ENCODE data around the gene TRUB2.

DNA sequence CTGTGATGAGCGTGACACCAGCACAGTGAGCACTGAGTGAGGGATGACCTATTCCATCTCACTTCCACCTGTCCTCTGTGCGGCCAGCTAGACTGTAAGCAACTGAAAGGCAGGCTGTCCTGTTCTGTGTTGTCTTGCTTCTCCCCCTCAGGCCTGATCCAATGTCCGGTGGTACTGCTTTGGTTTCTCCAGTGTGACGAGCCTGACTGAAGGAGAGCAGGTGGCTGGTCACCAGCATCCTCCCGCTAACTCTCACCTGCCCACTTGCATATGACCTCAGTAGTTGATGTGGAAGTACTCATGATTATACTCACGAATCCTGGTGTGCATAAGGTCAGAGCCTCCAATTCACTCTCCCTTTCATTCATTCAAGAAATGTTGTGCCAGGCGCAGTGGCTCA, 15.7 kb upstream of the TRUB2 start:
- TF ChIP-seq, protein P1, sequence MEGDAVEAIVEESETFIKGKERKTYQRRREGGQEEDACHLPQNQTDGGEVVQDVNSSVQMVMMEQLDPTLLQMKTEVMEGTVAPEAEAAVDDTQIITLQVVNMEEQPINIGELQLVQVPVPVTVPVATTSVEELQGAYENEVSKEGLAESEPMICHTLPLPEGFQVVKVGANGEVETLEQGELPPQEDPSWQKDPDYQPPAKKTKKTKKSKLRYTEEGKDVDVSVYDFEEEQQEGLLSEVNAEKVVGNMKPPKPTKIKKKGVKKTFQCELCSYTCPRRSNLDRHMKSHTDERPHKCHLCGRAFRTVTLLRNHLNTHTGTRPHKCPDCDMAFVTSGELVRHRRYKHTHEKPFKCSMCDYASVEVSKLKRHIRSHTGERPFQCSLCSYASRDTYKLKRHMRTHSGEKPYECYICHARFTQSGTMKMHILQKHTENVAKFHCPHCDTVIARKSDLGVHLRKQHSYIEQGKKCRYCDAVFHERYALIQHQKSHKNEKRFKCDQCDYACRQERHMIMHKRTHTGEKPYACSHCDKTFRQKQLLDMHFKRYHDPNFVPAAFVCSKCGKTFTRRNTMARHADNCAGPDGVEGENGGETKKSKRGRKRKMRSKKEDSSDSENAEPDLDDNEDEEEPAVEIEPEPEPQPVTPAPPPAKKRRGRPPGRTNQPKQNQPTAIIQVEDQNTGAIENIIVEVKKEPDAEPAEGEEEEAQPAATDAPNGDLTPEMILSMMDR (IDR thresholded peaks at IDR 0.05), result no peak
- no peak for TF ChIP-seq POLR2A (IDR thresholded peaks at IDR 0.05)
